ENCODE data around the gene DYNC1LI1.

DNA sequence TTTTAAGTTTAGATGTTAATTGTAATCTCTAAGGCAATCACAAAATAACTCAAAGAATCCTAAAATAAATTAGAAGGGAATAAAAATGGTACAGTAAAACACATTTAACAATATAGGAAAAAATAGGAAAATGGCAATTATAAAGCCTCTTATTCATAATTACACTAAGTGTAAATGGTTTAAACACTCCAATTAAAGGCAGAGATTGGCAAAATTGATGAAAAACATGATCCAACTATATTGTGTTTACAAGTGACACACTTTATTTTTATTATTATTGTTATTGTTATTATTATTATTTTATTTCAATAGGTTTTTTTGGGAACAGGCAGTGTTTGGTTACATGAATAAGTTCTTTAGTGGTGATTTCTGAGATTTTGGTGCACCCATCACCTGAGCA, 48.7 kb upstream of the DYNC1LI1 start:
- no peak for TF ChIP-seq CTCF (conservative IDR thresholded peaks at IDR 0.05)
- no peak for TF ChIP-seq ZFX (IDR thresholded peaks at IDR 0.05)
